Stimulated activated CD4-positive, alpha-beta T cell treated with anti-CD3 and anti-CD28 coated beads, Interleukin-12 subunit alpha, Interleukin-12 subunit beta, amount 100 ng/mL, for 48 hours (primary cell): ENCODE results near the gene LPGAT1.
A peak's percentile ranks its signal among the peaks of the same experiment; 100 is the strongest.
"Not testable (repeated sequence)": the region's sequence is repeated elsewhere in the genome, so short reads cannot be mapped to it uniquely, and the experiment has no call there.

Experiments used
- DNase-seq, 3 donors: peaks; one replicate each; pipeline ENCODE4 v3.0.0-alpha.2; 2020; ENCODE audit warnings: low read depth in 2 of 3, low spot score in 1 of 3

LPGAT1 gene

DNA sequence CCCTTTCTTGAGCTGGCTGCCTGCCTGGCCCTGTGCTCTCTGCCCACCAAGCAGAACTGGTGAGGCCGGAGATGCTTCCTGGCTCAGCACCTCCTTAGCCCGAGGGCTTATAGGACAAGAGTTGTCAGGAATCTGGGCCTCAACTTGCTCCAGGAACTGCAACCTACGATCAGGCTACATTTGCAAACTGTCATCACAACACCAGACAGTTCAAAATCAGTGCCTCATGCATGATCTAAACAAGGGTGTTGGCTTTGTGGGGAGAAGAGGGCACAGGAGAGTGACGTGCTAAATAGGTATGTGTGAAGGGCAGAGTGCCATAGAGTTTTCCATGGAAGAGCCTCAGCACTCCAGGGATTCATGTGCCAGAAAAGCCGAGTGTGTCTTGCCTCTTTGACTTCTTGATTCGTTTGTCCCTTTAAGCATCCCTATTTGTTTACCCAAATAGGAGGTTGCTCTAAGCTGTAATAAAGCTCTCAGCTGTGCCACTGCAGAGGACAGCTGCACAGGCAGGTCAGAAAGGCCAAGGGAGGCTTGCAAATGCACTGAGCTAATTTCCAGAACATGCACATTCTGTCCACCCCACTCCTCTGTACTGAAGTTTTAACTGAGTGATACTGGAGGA is 125.0 kb downstream of the LPGAT1 start:
- DNase-seq = no peak

DNA sequence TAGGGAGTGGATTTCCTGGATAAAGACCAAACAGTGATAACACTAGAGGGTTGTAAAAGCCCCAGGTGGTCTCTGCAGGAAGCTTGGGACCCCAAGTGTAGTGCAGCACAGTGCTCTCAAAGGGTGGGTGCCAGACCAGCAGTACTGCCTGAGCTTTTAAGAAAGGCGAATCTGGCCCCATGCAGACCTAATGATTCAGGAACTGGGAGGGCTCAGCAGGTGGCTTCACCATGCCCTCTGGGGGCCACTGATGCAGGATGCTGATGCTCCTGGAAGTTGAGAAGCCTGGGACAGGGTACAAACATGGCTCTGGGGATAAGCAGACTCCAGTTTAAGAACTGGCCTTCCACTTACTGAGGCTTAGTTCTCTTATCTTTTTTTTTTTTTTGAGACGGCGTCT is 126.0 kb downstream of the LPGAT1 start:
- no peak for DNase-seq

DNA sequence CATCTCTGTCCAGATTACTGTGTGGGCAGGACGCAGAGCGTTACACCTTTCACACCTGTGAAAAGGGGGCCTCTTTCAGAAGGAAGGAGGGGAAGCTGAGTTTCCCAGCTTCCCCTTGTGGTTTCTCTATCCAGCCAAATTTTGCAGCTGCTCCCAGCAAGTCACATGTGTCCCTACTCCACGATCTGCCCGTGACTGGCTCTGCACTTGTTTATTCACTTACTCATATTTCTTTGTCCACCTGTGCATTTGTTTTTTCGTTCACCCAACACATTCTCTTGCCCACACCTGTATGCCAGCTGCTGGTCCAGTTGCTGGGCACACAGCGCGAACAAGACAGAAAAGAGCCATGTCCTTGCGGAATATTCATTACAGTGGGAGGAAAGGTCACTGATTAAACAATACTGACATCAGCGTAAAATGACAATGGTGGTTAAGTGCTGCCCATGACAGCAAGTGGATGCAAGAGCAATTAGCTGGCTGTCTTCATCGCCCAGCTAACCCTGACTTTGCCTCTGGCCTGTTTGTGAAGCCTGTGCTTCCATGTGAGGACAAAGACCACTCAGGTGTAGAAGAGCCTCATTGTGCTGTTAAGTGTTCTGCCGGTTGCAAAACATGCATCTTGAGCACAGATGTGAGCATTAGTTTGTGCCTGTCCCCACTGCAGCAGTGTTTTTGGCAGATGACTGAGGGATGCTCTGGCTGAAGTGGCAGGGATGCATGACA is 126.6 kb downstream of the LPGAT1 start:
- DNase-seq = no peak

DNA sequence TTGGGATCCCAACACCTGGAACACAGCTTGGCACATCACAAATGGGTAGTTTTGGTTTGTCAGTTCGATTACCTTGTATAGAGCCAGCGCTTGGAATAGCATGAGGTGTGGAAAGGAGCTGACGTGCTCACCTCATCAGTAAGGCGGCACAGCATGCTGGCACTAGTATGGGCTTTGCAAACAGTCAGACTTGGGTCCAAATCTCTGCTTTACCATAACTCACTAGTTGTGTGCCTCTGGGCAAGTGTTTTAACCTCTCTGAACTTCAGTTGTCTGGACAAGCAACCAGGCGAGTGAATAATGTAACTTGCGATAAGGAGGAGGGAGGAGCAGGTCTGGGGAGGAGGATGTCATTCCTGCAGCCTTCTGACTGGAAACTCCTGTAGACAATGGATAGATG is 128.8 kb downstream of the LPGAT1 start:
- no peak for DNase-seq

DNA sequence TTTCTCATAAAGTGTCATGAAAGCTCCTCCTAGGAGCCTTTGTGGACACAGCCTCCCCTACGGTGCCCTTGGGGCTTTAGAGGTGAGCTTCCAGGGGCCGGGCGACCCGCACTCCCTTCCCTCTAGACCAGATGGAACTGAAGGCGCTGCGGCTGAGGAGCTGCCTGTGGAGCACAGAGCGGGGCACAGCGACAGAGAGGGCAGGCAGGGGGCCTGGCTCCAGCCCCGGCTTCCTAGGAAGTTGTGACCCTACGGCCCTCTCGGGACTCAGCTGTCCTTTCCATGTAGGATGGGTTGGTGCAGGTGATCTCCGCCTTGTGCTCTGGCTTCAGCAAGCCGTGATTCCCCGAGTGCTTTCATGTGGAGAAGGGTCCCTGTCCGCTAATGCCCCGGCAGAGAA is 131.5 kb downstream of the LPGAT1 start:
- no peak for DNase-seq

DNA sequence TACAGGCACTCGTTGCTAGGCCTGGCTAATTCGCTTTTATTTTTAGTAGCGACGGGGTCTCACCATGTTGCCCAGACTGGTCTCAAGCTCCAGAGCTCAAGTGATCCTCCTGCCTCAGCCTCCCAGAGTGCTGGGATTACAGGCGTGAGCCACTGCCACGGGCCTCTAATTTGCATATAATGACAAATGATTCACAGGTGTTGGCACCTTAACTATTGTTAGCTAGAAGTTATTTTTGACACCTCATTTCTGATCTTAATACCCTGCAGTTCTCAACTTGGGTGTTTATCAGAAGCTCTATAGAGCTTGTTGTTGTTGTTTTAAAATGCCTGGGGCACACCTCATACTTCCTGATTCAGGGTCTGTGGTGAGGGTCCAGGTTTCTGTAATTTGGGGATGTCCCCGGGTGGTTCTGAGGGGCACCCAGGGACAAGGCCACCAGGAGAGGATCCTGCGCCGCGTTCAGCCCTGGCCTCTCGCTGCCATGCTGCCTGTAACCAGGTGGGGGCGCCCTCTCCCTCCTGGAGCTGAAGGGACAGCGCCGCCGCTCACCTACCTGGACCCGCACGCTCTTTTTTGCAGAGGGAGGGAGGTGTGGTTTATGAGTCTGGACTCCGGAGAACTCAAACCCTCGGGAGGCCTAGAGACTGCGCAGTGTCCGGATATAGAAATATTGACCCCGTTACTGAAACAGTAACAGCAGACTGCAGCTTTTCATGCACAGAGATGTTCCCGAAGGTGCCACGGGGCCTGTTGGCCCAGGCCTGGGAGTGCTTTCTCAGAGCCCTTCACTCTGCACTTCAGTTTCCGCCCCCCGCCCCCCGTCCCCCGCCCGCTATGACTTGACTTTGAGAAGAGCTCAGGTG is 132.2 kb downstream of the LPGAT1 start:
- DNase-seq = peak; percentile 75 to 89 (median 79)

DNA sequence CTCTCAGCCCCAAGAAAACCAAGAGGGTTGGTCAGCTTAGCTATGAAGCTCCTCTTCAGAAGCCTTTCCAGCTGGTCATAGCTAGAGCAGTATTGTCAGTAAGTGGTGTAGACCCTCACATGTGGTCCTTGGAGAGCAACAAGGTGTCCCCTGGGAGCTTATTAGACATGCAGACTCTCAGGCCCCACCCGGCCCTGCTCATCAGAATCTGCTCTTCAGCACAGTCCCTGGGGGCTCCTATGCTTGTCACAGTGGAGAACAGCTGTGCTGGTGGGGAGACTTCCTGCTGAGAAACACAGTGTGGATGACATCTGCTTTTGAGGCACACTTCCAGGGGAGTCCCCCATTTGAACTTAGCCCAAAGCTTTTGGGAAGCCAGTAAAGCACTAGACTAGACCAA is 133.2 kb downstream of the LPGAT1 start:
- no peak for DNase-seq

DNA sequence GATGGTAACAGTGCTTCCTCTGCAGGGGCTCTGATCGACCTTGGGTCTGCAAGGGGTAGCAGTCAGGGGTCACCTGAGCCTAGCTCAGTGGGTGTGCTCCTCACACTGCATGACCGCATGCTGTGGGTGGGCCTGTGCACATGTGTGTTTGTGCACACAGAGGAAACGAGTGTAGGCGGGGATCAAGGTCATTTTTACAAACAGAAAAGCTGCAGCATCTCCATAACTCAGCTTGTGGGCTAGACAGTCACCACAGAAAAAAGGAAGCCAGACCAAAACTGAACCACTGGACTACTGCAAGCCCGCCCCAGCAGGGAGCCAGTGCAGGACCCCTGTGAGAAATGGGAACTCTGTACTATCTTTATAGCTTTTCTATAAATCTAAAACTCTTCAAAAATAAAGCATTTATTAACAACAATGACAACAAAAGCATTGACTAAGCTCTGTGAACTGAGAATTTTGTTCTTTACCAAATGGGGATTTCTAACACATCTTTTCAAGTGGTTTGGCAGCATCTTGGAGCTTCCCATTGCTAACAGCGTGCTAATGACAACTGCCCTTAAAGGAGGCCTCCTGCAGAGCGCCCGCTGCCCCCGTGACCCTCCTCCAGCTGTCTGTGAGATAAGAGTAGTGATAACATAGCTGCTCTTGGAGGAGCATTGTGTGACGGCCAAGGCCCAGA is 135.3 kb downstream of the LPGAT1 start:
- no peak for DNase-seq

DNA sequence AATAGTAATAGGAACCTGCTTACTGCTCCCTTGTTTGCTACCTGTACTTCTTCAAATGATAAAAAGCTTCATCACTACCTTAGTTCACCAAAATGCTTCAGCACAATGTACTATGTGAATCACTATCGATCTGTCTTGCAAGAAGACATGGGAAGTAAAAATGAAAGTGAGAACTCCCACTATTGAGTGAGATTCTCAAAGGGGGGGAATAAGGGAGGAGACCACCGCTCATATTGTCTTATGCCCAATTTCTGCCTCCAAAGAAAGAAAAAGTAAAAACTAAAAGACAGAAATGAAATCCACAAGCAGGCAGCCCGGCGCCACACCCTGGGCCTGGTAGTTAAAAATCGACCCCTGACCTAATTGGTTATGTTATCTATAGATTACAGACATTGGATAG is 136.7 kb downstream of the LPGAT1 start:
- DNase-seq = not testable (repeated sequence)
